ENCODE results near the gene VKORC1L1.

VKORC1L1 gene

DNA sequence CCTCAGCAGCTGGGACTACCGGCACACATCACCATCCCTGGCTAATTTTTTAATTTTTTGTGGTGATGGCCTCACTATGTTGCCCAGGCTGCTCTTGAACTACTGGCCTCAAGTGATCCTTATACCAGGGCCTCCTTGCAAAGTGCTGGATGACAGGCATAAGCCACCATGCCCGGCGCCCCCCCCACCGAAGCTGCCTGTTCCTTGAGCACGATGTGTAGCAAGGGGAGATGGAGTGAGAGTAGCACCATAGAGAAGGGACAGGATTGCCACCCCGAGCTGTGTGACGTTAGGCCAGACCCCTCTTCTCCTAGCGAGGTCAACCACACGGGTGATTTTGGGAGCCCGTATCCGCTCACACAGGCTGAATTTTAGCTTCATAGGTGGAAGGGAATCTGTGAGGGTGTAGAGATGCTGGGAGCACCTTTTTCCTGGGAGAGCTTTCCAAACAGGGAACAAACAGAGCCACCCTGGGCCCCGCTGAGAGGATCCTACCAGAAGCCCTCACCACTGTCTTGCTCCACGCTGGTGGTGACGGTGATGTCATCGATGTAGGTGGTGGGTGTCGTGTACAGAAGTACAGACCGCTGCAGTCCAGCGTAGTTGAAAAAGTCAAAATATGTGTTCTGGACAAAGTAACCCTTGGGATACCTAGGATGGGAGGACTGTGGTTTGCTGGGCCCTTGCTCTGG lies 106.2 kb downstream of the VKORC1L1 start:
- DNase-seq = no peak
- Histone ChIP-seq H3K4me1 (peaks cover 2% of the 10 kb centered on the region; the same call in 1 of the 2 replicates), H3K9me3 (no peaks in the 10 kb centered on the region), H3K36me3 (peaks cover 48% of the 10 kb centered on the region), H3K27me3 (no peaks in the 10 kb centered on the region), H3K4me3 (ENCODE audit: low read depth, low read length) (no peak overlapping the region)
- TF ChIP-seq, protein P1, sequence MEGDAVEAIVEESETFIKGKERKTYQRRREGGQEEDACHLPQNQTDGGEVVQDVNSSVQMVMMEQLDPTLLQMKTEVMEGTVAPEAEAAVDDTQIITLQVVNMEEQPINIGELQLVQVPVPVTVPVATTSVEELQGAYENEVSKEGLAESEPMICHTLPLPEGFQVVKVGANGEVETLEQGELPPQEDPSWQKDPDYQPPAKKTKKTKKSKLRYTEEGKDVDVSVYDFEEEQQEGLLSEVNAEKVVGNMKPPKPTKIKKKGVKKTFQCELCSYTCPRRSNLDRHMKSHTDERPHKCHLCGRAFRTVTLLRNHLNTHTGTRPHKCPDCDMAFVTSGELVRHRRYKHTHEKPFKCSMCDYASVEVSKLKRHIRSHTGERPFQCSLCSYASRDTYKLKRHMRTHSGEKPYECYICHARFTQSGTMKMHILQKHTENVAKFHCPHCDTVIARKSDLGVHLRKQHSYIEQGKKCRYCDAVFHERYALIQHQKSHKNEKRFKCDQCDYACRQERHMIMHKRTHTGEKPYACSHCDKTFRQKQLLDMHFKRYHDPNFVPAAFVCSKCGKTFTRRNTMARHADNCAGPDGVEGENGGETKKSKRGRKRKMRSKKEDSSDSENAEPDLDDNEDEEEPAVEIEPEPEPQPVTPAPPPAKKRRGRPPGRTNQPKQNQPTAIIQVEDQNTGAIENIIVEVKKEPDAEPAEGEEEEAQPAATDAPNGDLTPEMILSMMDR (IDR thresholded peaks at IDR 0.05; ENCODE audit: low read depth, low read length) = no peak

DNA sequence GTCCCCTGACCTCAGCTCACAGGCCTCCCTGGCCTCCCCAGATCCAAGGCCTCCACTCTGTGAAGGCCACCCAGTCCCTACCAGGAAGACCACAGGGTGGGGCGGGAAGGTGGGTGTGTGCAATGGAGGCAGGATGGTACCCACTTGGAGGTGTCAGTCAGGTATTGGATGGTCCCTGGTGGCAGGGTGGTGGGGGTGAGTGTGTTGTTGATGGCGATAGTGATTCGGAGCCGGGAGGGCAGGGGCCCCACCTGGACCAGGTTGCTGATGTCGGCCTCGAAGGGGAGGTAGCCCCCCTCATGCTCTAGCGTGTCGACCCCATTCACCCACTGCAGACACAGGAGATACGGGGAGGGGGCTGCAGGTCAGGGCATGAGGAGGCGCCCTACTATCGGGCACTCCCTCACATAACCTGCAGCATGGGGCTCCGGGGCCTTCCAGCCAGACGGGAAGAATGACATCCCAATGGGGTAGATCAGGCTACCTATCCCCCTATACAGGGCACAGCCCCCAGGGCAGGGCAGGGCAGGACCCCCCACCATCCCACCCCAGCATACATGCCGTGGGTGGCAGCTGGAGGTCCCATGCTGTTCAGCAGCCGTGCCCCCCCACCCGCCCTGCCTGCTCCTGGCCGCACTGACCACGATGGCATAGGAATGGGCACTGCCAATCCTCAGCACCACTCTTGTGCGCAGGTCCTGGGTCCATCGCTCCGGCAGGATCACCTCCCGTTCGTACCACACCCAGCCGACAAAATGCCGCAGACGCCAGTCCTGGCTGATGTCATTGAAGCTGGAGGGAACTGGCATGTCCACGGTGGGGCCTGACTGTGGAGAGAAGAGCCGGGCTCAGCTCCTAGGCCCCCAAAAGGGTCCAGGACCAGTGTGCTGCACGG lies 107.0 kb downstream of the VKORC1L1 start:
- Histone ChIP-seq H3K36me3 (peaks cover 40% of the 10 kb centered on the region), H3K9me3 (no peaks in the 10 kb centered on the region), H3K4me1 (peaks cover 2% of the 10 kb centered on the region; the same call in 1 of the 2 replicates), H3K27me3 (no peaks in the 10 kb centered on the region), H3K4me3 (ENCODE audit: low read depth, low read length) (no peak overlapping the region)
- DNase-seq = no peak
- TF ChIP-seq, protein P1 (IDR thresholded peaks at IDR 0.05; ENCODE audit: low read depth, low read length) = no peak

DNA sequence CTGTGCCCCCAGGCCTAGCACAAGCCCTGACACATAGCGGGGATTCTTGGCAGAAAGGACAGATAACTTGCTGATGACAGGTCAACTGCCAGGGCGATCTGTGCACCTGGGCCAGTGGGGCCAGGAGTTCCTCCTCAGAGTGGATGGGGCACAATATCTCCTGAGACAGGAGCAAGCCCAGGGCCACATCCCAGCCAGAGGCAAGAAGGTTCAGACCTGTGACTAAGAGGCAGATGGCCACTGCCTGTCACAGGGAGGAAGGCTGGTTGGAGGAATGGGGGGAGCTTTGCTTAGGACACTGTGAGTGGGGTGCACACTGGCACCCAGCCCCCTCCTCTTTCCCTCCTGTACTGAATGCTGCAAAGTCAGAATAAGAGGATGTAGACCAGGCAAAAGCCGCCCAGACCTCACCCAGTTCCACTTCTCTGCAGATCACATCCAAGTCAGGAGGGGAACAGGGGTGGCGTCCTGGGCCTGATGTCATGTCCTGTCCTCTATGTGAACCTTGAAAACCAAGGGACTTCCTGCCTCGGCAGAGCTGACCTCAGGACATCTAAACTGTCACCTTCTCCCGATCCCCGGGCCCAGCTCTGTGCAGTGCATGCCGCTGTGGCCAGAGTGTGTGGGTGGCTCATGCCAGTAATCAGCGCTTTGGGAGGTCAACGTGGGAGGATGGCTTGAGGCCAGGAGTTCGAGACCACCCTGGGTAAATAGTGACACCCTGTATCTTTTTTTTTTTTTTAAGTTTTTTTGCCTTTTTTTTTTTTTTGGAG lies 107.8 kb downstream of the VKORC1L1 start:
- no peak for DNase-seq
- H3K4me1 ChIP-seq = peaks cover 2% of the 10 kb centered on the region; the same call in 1 of the 2 replicates
- H3K36me3 ChIP-seq = peaks cover 32% of the 10 kb centered on the region
- no peaks in the 10 kb centered on the region for H3K9me3 ChIP-seq
- H3K4me3 ChIP-seq (ENCODE audit: low read depth, low read length) = peak overlapping the region; percentile 78
- no peaks in the 10 kb centered on the region for H3K27me3 ChIP-seq
- TF ChIP-seq, protein P1 (IDR thresholded peaks at IDR 0.05; ENCODE audit: low read depth, low read length) = no peak

DNA sequence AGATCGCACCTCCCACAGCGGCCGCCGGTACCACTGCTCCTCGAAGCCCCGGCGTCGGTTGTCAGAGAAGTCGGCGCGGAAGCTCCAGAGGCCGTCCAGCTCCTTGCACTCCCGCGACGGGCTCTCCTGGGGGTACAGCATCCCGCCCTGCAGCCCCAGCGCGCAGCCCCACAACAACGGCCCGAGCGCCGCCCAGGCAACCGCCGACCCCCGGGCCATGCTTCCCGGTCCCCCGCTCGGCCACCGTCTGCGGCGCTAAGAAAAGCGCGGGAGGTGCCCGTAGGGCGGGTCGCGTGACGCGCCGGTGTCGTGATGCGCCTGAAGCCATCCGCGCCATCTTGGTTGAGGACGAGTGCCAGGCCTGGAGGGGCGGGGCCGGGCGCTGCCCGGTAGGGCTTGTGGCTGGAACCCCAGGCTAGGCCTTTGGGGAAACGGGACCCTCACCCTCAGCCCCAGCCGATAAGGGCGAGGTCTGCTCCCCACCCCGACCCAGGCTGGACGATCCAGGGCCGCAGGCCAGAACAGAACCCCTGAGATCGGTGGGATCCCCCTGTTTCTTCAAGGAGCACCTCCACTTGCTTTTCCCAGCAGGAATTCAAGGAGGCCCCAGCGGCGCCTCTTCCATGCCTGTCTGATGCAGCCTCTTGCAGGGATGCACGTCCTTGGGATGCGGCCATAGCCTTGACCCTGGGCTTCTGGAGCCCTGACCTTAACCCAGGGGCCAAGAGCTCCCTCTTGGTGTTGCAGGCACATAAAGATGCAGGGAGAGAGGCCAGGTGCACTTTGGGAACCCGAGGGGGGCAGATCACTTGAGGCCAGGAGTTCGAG lies 109.3 kb downstream of the VKORC1L1 start, which contains the start of gene GUSB:
Gene GUSB (minus strand): TSS at position 249 of the 828 bp plus-strand sequence. CDS start 30 bp downstream, at position 219.
- peaks cover 23% of the 10 kb centered on the region for H3K36me3 ChIP-seq
- H3K9me3 ChIP-seq = no peaks in the 10 kb centered on the region
- peak within 1 kb of the TSS; percentile 78 for H3K4me3 ChIP-seq (ENCODE audit: low read depth, low read length)
- TF ChIP-seq, protein P1 (IDR thresholded peaks at IDR 0.05; ENCODE audit: low read depth, low read length) = no peak
- no peaks in the 10 kb centered on the region for H3K27me3 ChIP-seq
- H3K4me1 ChIP-seq = peaks cover 2% of the 10 kb centered on the region; the same call in 1 of the 2 replicates
- peak; percentile 94 for DNase-seq

DNA sequence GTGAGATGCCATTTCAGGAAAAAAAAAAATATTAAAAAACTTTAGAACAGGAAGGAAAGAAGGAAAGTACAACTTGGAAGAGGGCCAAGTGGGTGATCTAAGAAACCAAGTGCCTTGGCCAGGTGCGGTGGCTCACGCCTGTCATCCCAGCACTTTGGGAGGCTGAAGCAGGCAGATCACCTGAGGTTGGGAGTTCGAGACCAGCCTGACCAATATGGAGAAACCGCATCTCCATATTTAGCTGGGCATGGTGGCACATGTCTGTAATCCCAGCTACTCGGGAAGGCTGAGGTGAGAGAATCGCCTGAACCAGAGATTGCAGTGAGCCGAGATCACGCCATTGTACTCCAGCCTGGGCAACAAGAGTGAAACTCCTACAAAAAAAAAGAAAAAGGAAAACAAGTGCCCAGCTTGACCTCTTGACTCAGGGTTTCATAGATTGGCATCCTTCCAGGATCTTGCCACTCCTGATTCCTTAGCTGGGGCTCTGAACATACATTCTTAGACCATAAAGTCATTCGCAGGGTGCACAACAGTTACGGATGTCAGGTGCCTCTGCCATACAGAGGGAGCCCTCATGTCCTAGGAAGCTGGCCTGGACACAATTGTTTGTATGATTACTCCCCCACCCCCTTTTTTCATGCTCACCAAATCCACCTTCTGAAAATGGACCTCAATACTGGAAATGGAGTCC lies 111.2 kb downstream of the VKORC1L1 start:
- Histone ChIP-seq H3K4me1 (peaks cover 2% of the 10 kb centered on the region; the same call in 1 of the 2 replicates), H3K4me3 (ENCODE audit: low read depth, low read length) (no peak overlapping the region), H3K27me3 (no peaks in the 10 kb centered on the region), H3K9me3 (no peaks in the 10 kb centered on the region), H3K36me3 (peaks cover 13% of the 10 kb centered on the region)
- no peak for DNase-seq
- TF ChIP-seq, protein P1 (IDR thresholded peaks at IDR 0.05; ENCODE audit: low read depth, low read length) = no peak

All from BE2C (cell line).